HG02642 (cell line): Measurements from ENCODE around the gene LILRB4.
"Not testable (repeated sequence)": the region's sequence is repeated elsewhere in the genome, so short reads cannot be mapped to it uniquely, and the experiment has no call there.

Experiments
- ATAC-seq: cut with Tn5 transposase; IDR thresholded peaks from one replicate; pipeline ENCODE4 v1.9.1; 2021; ENCODE audit warnings: mild to moderate bottlenecking; ENCODE audit not compliant: unreplicated experiment, poor library complexity

The LILRB4 gene

DNA sequence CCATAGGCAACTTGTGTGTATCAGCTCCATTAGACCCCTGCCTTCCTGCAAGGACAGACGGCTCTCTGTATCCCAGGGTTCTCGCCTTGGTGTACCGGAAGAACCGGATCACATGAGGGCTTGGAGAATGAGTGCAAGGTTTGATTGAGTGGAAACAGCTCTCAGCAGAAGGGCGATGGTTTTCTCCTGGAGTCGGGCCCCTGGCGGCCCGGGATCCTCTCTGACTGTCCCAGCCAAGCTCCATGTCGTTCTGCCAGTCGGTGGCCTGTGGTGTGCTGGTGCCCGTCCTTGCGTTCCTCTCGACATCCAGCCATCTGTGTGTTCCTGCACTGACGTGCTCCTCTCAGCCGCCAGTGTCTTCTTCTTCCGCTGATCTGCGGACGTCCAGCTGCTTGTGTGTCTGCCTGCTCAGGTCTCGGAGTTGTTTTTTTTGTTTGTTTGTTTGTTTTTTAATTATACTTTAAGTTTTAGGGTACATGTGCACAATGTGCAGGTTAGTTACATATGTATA, 16.4 kb upstream of the LILRB4 start:
- no peak for ATAC-seq

DNA sequence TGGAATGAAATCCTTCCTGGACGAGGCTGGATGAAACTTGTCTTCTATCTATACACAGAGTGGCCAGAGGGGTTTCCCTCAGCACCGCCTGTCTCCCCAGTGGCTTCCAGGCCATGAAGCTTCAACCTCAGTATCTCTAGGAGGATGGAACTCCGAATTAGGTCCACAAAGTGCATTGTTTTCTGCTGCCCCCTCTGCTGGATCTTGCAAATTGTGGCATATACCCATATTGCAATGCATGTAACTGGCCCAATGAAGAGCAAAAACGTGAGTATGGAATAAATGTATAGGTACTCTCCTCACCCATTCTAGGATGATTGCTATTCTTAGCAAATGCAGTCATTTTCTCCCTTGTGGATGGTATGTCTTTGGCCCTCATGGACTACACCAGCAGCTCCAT, 14.7 kb upstream of the LILRB4 start:
- ATAC-seq, result no peak

DNA sequence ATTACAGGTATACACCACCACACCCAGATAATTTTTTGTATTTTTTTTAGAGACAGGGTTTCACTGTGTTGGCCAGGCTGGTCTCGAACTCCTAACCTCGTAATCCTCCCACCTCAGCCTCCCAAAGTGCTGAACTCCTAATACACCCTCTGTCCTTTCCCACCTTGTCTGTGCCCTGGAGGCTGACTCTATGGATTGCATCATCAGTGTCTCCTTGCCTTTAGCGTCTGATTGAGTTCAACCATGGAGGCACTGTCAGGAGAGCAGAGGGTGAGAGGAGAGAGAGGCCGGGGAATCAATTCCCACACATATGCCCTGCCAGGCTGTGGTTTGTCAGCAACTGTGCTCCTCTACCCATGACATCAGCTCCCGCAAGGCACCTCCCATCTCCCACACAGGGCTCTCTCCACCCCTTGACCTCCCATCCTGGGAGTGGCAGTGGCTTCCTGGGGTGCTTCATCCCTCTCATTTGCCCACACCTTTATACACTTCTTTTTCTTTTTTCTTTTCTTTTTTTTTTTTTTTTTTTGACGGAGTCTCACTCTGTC, 12.6 kb upstream of the LILRB4 start:
- ATAC-seq, result no peak

GRCh38 chr19:54653181-54653809, 9.5 kb upstream of the LILRB4 start:
- ATAC-seq, result no peak

- no peak for ATAC-seq
Measured at GRCh38 chr19:54654447-54655321, 8.1 kb upstream of the LILRB4 start.

DNA sequence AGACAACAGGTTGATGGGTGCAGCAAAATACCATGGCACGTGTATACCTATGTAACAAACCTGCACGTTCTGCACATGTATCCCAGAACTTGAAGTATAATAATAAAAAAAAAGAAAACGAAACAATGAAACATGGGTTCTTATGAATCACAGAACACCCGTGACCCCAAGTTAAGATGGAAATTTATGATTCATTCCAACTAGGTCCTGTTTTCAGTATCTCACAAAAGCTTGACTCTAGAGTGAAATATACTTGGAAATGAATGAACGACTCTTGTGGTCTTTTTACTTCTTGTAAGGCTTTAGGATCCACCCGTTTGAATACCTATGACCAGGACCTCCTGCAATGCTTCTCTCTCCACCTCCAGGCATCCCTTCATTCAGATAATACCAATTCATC, 3.5 kb upstream of the LILRB4 start:
- no peak for ATAC-seq

GRCh38 chr19:54660306-54660705, 2.5 kb upstream of the LILRB4 start:
- ATAC-seq, result no peak

- no peak for ATAC-seq
Measured at GRCh38 chr19:54660964-54661363, 1.8 kb upstream of the LILRB4 start.

DNA sequence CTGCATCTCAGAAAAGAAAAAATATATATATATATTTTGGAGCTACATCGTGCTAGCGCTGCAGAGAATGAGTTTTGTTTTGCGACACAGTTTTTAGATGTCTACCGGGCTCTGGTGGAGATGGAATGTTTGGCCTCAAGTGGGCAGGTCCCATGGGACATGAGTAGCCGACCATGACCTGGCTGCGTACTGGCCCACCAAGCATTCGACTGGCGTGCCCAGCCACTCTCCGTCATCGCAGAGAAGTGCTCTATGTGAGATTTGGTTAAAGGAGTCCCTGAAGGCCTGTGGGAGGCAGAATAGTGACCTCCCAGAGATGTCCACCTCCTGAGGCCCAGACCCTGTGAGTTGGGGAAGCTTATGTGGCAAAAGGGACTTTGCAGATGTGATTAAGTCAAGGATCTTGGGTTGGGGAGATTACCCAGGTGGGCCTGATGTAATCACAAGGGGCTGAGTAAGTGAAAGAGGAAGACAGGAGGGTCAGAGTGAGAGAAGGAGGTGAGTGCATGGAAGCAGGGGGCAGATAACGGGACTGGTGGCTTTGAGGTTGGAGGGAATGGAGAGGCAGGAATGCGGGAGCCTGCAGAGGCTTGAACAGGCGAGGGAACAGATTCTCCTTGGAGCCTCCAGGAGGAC, 821 bp upstream of the LILRB4 start:
- ATAC-seq, result no peak

DNA sequence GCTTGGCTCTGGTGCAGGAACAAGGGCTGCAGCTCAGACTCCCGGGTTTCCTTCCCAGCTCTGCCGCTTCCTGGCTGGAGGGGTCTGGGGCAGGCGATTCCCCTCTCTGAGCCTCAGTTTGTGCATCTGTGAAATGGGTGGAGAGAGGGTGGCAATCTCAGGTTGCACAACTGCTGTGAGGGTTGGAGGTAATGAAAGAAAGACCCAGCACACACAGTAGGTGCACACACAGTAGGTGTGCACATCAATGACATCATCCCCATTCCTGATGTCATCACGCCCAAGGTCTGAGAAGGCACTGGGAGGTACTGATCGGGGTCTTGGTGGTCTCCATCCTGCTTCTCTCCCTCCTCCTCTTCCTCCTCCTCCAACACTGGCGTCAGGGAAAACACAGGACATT, 2.7 kb downstream of the LILRB4 start:
- no peak for ATAC-seq

DNA sequence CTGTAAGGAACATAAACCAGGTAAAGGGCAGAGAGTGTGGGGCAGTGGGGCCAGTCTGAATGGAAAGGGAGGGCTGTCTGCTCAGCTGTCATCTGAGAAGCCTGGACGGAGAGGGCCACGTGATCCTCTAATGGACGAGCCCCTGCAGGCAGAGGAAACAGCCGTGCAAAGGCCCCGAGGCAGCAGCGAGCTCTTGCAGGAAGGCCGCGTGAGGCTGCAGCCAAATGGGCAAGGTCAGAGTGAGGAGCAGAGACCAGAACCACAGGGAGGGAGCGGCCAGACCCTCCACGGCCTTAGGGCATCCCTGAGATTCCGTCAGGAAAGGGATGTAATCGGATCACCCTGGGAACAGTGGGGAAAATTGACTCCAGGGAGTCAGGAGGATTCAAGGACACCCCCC, 4.4 kb downstream of the LILRB4 start:
- no peak for ATAC-seq

DNA sequence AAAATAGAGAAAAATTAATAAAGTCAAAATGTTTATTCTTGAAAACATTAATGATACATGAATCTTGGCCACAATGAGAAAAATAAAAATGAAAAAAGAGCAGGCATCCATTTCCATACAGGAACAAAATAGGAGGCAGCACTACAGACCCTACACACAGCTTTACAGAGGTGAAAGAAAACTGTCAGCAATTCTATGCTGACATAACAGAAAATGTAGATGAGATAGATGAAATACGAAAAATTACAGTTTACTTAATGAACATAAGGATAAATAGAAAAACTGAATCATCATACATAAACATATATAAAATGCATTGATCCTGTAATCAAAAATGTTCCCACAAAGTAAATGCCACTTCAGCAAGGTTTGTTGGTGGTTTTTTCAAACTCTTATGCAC, 5.6 kb downstream of the LILRB4 start:
- no peak for ATAC-seq

- ATAC-seq, result no peak
Measured at GRCh38 chr19:54670576-54671357, 8.0 kb downstream of the LILRB4 start.

- ATAC-seq, result no peak
Measured at GRCh38 chr19:54673222-54673621, 10.4 kb downstream of the LILRB4 start.

DNA sequence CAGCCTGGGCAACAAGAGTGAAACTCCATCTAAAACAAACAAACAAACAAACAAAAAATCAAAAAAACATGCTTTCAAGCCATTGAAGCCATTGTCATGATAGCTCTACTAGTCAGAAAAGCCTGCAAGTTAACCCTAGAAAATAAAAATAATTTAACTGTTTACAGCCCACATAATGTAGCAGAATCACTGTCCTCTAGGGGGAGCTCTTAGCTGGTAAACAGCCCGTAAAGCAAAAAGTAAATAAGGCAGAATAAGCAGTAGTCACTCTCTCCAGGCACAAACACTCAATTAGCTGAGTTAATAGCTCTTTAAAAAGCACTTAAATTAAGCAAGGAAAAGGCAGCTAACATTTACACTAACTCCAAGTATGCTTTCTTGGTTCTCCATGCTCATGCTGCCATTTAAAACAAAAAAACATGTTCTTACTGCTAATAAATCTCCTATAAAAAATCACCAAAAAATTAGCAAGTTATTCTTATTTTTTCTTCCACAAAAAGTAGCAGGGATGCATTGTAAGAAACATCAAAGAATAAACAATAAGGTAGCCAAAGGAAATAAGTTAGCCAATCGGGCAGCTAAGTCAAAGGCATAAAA, 11.3 kb downstream of the LILRB4 start:
- ATAC-seq, result no peak

GRCh38 chr19:54676210-54676834, 13.5 kb downstream of the LILRB4 start:
- not testable (repeated sequence) for ATAC-seq

- no peak for ATAC-seq
Measured at GRCh38 chr19:54677217-54677616, 14.4 kb downstream of the LILRB4 start.

- not testable (repeated sequence) for ATAC-seq
Measured at GRCh38 chr19:54681596-54681995, 18.8 kb downstream of the LILRB4 start.

GRCh38 chr19:54682306-54682856, 19.6 kb downstream of the LILRB4 start:
- no peak for ATAC-seq
